NCI-H748 (cell line): ENCODE results near the gene RPH3AL.
"Not testable (repeated sequence)": the region's sequence is repeated elsewhere in the genome, so short reads cannot be mapped to it uniquely, and the experiment has no call there.

Experiments
- DNase-seq: peaks from one replicate; lab custom pipeline; 2025; ENCODE audit not compliant: unreplicated experiment; lab: John Stamatoyannopoulos, UW

Gene RPH3AL

GRCh38 chr17:379531-380465, 27.2 kb upstream of the RPH3AL start:
- no peak for DNase-seq

DNA sequence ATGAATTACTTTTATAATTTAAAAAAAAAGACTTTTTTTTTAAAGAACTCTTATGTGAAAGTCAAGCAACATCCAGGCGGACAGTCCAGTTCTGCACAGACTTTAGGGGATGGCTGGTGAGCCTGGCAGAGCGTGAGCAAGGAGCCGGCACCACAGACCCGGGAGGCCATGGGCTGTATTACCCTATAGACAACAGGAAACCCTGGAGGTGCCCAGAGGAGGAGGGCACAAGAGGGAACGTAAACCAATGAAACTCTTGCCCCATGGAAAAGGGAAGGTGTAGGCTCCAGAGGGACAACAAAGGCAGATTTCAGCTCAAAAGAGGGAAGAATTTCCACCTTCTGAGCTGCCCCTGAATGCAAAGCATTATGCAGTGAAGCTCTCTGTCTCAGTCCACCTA, 25.5 kb upstream of the RPH3AL start:
- no peak for DNase-seq

DNA sequence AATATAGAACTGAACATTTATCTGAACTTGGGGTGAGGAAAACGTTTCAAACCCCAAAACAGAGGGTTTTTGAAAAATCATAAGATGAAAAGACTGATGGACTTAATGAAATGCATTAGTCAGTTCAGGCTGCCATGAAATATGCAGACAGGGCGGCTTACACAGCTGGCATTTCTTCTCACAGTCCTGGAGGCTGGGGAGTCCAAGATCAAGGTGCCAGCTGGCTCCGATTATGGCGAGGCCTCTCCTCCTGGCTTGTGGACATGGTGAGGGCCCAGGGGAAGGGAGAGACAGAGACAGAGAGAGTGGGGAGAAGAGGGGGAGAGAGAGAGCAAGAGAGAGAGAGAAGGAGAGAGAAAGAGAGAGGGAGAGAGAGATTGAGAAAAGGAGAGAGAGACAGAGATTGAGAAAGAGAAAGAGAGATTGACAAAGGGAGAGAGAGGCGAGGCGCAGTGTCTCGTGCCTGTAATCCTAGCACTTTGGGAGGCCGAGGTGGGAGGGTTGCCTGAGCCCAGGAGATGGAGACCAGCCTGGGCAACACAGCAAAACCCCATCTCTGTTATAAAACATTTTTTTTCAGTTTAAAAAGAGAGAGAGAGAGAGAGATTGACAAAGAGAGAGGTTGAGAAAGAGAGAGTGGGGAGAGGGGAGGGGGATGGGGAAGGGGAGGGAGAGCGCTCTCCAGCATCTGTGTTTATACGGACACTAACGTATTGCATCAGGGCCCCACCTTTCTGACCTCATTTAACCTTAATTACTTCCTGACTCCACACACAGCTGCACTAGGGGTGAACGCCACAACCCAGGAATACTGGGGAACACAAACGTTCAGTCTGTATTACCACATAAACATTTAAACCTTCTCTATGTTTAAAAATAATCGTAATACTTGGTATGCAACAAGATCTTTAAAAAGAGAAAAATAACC, 24.6 kb upstream of the RPH3AL start:
- peak; percentile 43 for DNase-seq

GRCh38 chr17:373613-374230, 21.1 kb upstream of the RPH3AL start:
- no peak for DNase-seq

DNA sequence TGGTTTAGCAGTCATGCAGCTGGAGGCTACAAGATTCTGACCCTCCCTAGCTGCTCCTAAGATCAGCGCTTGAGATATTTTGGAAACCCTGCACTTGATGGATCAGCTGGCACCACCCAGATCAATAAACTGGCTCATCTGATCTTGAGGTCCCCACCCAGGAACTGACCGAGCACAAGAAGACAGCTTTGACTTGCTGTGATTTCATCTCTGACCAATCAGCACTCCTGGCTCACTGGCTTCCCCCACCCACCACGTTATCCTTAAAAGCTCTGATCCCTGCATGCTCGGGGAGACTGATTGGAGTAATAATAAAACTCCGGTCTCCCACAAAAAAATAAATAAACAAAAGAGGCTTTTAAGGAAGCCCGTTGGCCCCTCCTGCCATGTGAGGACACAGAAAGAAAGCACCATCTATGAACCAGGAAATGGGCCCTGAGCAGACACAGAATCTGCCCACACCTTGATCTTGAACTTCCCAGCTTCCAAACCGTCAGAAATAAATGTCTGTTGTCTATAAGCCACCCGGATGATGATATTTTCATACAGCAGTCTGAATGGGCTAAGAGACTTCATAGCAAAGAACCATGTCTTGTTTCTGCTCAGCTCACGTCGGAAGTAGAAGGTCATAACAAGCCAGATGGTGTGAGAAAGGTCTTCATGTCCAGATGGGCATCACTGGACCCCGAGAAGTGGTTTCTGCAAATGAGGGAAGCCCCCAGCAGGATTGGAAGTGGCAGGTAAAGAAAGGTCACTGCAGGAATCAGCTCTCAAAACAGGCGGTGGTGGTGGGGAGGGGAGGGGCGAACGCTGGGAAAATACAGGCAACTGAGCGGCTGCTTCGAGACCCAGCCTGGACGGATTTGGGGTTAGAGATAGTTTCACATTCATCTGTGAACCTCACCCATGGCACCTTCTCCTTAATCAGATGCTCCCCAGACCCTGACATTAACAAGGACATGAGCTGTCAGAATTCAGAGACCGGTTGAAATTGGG, 19.8 kb upstream of the RPH3AL start:
- DNase-seq: no peak

DNA sequence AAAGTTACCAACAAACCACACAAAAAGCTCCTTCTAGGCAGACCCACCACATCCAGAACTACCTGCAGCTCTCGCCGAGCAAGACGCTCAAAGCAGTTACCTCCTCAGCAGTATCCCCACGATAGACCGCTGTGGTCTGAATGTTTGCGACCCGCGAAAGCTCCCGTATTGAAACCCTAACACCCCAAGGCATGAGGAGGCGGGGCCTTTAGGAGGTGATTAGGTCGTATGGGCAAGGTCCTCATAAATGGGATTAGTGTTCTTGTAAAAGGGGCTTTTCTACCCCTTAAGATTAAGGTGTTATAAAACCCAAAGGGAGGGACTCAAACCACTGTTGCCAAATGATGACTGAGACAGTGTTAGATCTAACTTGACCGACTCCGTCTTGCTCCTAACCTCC, 19.0 kb upstream of the RPH3AL start:
- DNase-seq: no peak

DNA sequence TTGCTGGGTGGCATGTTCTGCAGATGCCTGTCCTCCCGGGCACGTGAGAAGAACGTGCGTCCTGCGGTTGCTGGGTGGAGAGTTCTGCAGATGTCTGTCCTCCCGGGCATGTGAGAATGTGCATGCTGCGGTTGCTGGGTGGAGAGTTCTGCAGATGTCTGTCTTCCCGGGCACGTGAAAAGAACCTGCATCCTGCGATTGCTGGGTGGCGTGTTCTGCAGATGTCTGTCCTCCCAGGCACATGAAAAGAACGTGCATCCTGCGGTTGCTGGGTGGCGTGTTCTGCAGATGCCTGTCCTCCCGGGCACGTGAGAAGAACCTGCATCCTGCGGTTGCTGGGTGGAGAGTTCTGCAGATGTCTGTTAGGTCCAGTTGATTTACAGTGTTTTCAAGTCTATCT, 15.0 kb upstream of the RPH3AL start:
- not testable (repeated sequence) for DNase-seq

DNA sequence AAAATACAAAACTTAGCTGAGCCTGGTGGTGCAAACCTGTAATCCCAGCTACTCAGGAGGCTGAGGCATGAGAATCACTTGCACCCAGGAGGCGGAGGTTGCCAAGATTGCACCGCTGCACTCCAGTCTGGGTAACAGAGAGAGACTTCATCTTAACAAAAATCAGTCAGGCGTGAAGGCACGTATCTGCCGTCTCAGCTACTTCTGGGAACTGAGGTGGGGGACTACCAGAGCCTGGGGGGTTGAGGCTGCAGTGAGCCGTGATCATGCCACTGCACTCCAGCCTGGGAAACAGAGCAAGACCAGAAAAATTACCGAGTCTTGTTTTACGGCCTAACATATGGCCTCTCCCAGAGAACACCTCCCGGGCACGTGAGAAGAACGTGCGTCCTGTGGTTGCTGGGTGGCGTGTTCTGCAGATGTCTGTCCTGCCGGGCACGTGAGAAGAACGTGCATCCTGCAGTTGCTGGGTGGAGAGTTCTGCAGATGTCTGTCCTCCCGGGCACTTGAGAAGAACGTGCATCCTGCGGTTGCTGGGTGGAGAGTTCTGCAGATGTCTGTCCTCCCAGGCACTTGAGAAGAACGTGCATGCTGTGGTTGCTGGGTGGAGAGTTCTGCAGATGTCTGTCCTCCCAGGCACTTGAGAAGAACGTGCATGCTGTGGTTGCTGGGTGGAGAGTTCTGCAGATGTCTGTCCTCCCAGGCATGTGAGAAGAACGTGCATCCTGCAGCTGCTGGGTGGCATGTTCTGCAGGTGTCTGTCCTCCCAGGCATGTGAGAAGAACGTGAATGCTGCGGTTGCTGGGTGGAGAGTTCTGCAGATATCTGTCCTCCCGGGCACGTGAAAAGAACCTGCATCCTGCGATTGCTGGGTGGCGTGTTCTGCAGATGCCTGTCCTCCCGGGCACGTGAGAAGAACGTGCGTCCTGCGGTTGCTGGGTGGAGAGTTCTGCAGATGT, 14.3 kb upstream of the RPH3AL start:
- DNase-seq: peak; percentile 39

- DNase-seq: no peak
Observed at GRCh38 chr17:364766-365165, 12.2 kb upstream of the RPH3AL start.

DNA sequence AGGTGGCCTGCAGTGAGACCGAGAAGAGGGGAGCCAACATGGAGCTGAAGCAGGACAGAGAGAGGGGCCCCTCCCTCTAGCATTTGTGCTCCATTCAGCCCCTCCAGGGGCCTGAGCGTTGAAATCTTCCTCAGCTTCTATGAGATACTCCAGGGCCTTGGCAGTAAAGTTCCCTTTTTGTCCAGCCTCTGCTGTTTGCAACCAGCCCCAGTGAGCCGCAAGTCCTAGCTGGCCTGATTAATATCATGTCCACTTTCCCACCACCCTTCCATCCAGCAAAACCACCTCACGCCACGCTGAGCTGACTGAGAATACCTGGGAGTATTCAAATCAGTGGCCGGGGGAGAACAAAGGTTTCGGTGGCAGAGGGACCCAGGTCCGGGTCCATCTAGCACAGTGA, 11.7 kb upstream of the RPH3AL start:
- DNase-seq: no peak

- DNase-seq: no peak
Observed at GRCh38 chr17:362721-363120, 10.1 kb upstream of the RPH3AL start.

- DNase-seq: no peak
Observed at GRCh38 chr17:360092-360750, 7.6 kb upstream of the RPH3AL start.

GRCh38 chr17:358491-359151, 6.0 kb upstream of the RPH3AL start:
- no peak for DNase-seq

GRCh38 chr17:357644-358043, 5.0 kb upstream of the RPH3AL start:
- DNase-seq: no peak

DNA sequence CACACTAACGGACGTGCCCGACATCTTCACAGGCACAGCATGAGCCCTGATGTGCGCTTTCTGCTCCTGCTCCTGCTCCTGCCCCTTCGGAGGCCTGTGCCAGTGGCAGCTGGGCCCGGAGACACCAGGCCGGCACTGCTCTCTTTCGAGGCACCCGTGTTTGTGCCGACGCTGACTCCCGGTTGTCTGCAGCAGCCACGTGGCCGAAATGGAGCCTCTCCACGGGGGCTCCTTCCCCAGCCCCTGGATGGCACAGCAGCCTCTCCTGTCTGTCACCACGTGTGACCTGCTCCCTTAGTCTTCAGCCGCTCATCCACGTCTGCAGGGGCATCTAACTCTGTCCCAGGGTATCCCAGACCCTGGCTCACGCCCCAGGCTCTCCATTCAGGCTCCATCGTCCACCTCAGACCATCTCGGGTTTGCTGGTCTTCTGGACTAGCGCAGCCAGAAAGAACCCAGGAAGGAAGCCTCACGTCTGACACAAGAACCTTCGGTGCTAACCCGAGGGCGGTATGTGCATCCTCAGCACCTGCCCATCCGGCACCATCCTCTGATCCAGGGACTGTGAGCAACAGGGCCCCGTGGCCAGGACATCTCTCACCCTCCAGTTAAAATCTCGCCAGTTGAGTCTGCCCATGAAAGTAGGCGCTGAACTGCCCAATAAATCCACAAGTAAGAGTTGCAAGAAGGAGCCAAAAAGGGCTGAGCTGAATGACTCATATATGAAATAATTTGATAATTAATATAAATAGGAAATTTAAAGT, 4.2 kb upstream of the RPH3AL start:
- no peak for DNase-seq

DNA sequence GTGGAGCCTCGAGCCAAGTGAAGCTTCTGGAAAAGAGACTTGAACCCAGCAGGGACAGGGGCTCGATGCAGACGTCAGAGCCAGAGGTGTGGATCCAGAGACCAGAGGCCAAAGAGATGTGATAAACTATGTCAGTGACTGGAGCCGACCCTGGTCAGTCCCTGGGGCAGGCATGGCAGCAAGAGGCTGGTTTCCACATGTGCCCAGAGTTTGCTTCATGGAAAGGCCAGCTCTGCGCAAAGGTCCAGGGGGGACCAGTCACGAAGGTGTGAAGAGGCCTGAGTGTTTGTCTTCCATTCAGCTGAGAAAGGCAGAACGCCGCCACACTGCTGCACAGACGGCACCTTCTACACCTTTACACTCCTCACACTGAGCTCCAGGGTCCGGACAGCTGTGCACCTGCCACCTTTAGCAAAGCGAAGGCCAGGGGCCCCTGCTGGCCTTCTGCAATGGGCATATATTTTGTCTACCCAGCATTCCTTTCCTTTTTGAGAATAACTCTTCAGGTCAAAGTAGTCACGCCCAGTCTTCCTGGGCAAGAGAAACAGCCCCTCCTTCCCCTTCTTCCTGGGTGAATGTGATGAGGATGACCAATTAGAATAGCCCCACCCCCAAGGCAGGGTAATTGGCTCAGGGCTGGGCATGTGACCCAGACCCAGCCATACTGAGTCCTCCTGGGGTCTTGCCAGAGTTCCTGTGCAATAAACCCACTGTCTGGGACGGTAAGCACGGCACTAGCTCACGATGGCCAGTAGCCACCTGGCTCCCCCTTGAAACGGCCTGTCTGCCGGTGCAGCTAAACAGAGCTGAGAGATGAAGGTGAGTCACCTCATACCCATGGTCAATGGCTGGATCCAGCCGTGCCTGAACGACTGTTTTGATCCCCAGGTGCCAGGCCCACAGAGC, 2.3 kb upstream of the RPH3AL start:
- DNase-seq: no peak
